ENCODE data around the gene KCNQ2.
A peak's percentile ranks its signal among the peaks of the same experiment; 100 is the strongest.

KCNQ2 gene

DNA sequence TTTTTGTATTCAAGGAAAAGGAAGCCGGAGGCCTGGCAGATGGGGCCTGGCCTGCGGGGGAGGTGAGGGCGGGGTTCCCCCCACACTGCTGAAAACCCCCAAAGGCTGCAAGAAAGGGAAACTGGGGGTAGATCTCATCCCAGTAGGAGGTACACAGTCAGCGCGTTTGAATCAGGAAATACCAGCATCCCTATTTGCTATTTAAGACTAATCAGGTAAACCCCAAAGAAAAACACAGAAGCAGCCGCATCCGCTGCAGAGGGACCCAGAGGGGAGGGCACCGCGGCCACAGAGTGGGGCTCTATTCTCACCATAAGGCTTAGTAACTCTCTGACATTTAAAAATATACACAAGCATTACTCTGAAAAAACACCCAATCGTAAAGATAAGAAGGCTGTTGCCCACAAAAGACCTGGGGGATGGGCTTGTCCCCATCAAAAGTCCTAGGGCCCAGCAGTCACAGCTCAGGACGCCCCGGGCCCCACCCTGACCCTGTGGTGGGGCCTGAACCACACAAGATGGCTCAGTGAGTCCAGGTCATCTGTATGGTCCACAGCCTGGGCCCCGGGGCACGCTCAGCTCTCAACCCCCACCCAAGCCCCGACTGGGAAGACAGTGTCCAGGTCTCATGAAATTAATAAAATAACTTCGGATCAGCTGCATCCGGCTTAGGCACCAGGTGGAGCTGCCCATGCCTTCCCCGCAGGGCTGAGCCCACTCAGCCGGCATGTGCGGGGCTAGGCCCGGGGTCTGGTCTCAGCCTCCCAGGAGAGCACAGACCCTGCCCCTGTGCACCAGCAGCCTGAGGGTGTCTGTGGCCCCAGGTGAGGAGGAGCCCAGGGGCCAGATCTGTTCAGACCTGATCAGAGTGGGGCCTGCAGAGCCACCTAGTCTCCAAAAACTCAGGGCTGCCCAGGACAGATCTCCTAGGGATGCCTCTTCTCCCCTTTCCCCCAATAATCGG lies 31.0 kb downstream of the KCNQ2 start:
- FAIRE-seq (peak; percentile 71), DNase-seq (ENCODE audit: extremely low spot score, insufficient read length, low read depth) (peak; percentile 28)

DNA sequence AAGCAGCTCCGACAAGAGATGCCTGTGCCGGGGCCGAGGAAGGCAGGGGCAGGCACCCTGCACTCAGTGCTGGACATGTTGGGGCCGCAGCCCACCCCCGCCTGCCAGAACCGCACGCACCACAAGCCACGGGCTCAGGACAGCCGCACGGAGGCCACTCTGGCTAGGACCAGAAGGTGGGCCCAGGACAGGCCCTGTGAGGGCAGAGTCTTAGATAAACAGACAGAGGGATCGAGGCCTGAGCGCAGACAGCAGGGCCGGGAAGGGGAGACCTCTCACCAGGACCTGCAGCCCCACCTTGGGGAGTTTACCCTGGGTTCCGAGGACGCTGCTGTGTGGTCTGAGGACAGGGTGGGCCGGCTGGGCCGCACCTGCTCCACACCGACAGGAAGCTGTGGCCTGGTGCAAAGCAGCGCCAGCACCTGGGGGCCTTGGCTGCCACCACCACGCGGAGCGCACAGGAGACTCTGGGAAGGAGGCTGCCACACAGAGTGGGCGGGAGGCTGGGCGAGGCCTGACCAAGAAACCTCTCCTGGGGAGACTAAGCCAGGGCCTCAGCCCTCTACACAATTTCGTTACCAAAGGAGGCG lies 32.0 kb downstream of the KCNQ2 start:
- DNase-seq (ENCODE audit: extremely low spot score, insufficient read length, low read depth) (no peak), FAIRE-seq (no peak)

DNA sequence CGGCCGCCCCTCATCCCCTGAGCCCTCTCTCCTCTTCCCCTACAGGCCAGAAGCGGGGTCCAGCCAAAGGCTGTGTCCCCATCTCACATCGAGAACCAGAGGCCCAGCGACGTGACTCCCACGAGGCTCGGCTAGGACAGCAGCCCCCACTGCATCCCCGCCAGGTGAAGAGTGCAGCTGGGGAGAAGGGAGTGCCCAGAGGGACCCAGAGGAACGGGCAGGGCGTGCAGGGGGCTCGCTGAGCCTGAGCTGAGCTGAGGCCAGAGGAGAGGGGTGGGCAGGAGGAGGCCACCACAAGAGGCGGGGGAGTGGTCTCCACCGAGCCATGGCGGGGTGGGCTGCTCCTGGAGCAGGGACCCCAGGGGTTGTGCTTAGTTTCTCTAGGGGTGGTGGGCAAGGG lies 32.6 kb downstream of the KCNQ2 start:
- FAIRE-seq (no peak), DNase-seq (ENCODE audit: extremely low spot score, insufficient read length, low read depth) (no peak)

DNA sequence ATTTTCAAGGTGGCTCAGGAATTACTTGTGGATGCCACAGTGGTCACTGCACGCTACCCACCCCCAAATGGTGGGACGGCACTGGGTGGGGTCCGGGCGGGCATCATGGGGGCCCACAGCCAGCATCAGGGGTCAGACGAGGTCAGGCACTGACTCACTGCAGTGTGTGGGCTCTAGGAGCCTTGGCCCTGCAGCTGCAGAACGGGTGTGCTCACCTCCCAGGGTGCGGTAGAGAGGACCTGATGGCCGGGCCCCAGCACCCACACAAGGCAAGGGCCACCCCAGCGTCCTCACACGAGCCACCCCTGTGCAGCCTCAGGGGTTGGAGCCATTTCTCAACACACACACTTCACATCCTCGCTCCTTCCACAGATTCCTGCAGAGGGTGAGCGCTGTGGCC lies 34.3 kb downstream of the KCNQ2 start:
- no peak for DNase-seq (ENCODE audit: extremely low spot score, insufficient read length, low read depth)
- FAIRE-seq, result no peak

DNA sequence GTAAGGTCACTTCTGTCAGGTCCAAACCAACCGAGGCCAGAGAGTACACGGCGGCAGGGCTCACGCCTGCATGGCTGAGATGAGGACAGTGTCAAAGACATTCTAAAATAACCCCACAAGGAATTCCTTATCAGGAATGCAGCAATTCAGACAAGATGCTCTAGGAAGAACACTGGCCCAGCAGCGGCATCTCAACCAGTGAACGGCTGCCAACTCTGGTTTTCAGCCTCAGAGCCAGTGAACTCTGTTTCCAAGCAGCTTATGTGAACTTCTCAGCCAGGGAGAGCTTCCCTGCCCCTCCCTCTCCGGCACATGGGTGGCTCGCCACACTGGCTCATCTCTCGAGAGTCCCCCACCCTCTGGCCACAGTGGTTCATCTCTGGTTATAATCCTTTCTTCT lies 36.9 kb downstream of the KCNQ2 start:
- no peak for DNase-seq (ENCODE audit: extremely low spot score, insufficient read length, low read depth)
- FAIRE-seq, result no peak

DNA sequence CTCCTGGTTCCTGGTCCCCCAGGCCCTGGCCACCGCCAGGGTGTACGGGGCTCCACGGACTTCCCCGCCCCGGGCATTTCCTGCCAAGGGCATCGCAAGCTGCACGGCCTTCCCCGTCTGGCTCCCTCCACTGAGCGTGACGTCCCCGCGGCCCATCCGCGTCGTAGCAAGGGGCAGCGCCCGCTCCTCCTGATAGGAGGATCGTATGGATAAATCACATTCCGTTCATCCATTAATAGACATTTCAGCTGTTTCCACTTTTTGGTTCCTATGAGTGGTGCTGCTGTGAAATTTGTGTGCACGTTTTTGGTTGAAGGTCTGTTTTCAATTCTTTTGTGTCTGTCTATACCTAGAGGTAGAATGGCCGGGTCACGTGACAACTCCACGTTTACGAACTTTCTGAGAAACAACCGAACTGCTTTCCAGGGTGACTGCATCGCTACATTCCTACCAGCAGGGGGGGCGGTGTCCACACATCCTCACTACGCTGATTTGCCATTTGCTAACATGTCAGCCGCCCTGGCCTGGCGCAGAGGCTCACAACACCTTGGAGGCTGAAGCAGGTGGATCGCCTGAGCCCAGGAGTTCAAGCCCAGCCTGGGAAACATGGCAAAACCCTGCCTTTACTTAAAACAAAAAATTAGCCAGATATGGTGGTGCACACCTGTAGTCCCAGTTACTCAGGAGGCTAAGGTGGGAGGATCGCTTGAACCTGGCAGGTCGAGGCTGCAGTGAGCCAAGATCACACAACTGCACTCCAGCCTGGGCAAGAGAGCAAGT lies 37.7 kb downstream of the KCNQ2 start:
- FAIRE-seq (peak; percentile 84), DNase-seq (ENCODE audit: extremely low spot score, insufficient read length, low read depth) (peak; percentile 69)

DNA sequence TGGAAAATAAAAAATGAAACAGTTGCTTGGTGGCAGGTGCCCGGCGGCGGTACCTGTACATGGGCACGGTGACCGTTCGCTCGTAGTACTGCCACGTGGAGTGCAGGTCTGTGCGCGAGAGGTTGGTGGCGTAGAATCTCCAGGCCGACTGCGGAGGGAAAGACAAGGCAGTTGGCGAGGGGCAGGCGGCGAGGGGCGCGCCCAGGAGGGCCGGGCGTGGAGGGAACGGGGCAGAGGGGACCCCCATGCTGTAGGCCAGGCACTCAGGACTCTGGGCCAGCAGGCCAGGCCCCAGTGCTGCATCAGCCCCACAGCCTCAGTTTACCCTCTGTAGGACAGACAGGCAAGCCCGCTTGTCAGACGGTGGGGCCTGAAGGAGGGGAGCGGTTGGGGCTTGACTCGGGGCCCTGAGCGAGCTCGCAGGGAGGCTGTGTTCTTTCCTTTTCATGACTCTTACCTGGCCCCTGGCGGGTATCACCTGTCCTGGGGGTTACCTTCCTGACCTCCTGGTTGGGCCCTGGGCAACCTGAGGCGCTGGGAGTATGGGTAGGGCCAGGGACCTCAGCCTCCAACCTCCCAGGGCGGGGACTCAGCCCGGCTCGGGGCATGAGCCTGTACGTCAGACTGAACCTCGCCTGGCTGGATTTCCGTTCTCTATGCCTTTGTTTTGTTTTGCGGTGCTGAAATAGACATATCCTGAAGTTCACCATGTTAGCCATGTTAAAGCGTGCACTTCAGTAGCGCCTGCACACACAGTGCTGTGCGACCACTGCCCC lies 38.5 kb downstream of the KCNQ2 start:
- DNase-seq (ENCODE audit: extremely low spot score, insufficient read length, low read depth), result no peak
- no peak for FAIRE-seq

DNA sequence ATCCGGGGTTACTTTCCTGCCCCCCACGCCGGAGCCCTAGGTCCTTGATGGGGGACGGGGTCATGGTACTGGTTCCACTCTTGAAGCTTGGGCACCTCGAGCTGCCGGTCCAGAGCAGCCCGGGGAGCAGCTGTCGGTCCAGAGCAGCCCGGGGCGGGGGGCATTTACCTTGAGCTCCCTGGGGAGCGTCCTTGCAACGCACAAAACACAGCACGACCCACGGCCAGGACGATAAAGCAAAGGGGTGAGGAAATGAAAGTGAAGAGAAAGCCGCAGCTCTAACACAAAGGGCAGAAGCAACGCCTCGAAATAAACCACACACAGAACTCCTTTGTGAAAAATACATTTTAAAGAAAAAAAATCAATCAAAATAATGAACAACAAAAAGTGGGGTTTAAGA lies 39.1 kb downstream of the KCNQ2 start:
- DNase-seq (ENCODE audit: extremely low spot score, insufficient read length, low read depth), result no peak
- FAIRE-seq, result no peak

DNA sequence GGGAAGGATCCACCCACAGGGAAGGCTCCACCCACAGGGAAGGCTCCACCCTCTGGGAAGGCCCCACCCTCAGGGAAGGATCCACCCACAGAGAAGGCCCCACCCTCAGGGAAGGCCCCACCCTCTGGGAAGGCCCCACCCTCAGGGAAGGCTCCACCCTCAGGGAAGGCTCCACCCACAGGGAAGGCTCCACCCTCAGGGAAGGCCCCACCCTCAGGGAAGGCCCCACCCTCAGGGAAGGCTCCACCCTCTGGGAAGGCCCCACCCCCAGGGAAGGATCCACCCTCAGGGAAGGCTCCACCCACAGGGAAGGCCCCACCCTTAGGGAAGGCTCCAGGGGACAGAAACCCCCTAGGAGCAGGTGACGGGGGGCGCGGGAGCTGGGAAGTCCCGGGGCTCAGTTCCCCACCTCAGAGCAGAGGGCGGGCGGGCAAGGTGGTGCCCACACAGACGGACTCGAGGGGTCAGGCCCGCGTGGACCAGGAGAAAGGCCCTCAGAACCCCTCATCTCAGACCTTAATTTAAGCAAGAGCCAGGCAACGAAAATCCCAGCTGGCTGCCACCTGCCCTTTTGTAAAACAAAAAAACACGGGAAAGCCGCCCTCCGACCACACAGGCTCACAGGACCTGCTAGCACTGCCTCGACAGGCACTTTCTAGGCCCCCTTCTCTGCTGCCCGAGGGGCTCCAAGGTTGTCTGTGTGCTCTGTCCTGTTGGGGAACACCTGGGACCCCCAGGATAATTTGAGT lies 39.7 kb downstream of the KCNQ2 start:
- no peak for FAIRE-seq
- DNase-seq (ENCODE audit: extremely low spot score, insufficient read length, low read depth), result no peak

DNA sequence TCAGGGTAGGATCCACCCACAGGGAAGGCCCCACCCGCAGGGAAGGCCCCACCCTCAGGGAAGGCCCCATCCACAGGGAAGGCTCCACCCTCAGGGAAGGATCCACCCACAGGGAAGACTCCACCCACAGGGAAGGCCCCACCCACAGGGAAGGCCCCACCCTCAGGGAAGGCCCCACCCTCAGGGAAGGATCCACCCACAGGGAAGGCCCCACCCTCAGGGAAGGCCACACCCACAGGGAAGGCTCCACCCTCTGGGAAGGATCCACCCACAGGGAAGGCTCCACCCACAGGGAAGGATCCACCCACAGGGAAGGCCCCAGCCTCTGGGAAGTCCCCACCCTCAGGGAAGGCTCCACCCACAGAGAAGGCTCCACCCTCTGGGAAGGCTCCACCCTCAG lies 40.5 kb downstream of the KCNQ2 start:
- DNase-seq (ENCODE audit: extremely low spot score, insufficient read length, low read depth) (no peak), FAIRE-seq (no peak)

DNA sequence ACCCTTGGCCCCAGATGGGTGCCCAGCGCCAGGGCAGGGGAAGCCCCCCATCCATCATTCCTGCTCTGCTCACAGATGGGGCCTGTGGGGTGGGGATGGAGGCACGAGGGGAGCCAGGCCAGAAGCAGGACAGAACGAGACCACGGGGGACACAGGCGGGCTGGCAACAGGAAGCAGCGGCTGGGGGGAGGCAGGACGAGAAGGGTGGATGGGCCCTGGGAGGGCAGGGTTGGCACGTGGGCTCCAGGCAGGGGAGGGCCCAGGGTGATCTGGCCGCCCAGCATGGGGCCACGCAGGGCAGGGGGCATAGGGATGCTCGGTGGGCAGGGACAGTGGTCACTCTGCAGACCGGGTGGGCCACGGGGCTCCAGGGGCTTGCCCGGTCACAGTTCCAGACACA lies 41.6 kb downstream of the KCNQ2 start:
- DNase-seq (ENCODE audit: extremely low spot score, insufficient read length, low read depth) (no peak), FAIRE-seq (no peak)

DNA sequence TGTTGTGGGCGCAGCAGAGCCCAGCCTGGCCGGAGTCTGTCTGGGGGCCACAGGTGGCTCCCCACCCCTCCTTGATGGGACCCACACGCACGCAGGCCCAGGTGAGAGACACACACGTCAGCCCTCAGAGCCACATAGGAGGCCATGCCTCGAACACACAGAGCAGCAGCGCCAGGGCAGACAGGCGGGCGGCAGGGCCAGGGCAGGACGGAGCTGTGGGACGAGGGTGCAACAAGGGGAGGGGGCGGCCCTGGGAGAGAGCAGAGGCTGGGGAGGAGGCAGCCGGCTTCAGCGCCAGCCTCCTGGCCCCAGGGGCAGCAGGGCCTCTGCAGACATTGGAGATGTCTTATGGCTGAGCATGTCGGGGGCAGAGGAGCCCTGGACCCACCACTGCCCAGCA lies 42.5 kb downstream of the KCNQ2 start:
- FAIRE-seq, result no peak
- no peak for DNase-seq (ENCODE audit: extremely low spot score, insufficient read length, low read depth)

DNA sequence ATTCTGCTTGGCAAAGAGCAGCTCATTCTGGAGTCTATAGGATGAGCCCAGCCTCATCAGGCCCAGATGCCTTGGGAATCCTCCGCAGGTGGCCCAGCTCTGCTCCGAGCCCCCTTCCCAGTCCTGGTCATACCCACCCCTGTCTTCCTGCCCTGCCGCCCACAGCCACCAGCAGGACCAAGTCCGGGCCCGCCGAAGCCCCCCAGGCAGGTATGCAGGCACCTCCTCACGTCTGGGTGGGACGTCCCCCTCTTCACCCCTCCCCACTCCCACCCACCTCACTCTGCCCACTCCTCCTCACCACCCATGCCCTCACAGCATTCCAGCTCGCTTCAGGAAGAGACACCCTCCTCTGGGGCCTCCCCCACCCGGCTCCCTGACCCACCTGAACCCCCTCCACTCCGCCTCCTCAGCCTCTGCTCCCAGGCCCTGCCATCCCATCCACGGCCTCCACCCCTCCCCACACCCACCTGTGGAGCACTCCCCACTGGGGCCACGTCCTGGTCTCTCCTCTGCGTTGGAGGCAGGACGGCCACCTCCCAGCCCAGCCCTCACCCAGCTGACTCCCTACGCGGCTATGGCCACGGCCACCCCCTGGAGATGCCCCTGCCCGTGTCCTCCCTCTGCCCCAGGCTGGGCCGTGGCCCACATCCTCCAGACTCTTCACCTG lies 43.4 kb downstream of the KCNQ2 start:
- DNase-seq (ENCODE audit: extremely low spot score, insufficient read length, low read depth) (no peak), FAIRE-seq (no peak)

DNA sequence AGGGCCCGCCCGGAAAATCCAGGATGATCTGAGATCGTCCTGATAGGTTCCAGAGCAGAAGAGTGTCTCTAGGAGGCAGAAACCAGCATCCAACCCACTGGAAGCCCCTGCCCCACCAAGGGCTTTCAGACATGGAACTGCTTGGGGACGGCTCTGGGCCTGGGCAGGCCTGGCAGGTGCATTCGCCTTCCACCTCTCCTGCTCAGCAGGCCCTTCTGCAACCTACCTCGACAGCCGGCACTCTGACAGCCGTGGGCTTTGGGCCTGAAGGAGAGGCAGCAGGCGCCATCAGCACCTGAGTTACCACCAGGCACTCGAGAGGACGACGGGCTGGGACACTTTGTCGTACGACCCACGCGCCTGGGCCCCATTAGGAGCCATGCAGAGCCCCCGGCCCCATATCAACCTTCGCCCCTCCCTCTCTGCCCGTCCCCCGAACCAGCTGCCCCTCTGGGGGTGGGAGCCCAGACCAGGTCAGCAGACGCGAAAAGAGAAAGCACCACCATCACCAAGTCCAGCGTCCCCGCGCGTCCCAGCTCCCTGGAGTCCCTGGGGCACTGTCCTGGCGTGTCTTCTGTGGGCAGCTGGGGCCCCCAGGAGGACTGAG lies 44.6 kb downstream of the KCNQ2 start:
- DNase-seq (ENCODE audit: extremely low spot score, insufficient read length, low read depth), result no peak

DNA sequence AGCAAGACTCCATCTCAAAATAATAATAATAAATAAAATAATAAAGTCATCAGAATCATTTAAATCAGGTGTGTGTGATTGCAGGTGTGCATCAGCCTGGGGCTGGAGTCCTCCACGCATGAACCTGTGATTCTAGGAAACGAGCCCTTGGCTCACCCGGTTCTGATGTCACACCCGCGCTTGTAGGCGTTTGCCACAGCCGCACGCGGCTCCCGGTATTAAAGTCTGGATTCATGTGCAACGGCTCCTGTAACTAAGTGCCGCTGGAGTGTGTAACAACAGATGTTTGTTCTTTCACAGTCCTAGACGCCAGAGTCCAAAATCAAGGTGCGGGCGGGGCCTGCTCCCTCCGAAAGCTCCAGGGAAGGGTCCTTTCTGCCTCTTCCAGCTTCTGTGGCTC lies 45.2 kb downstream of the KCNQ2 start:
- DNase-seq (ENCODE audit: extremely low spot score, insufficient read length, low read depth) (no peak), FAIRE-seq (no peak)

More for the DNA sequence above, 44.6 kb downstream of the KCNQ2 start:
- no peak for FAIRE-seq

DNA sequence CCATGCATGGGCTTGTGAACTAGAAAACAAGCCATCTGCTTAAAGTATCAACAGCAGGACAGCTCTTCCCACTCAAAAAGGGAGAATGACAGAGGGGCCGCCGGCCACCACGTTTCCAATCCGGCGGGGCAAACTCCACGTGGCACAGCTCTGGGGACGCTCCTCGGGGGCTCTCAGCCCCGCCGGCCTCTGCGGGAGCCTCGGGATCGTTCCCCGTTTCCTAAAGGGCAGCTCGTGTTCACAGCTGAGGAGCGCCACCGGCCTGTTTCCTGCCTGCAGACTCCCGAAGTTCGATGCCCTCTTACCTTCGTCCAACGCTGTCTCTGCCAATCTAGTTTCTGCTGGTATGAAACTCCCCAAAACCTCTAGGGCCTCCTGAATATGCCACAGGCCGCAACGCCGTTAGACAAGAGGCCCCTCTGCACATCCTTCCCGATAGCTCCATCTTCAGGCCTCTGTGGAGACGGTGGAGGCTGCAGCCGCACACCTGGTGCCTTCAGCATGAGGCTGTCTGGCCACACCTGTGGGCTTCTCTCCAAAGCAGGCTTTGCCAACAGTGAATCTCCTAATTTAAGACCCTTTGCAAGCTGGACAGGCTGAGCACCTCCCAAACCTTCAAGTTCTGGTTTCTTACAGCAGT lies 46.5 kb downstream of the KCNQ2 start:
- FAIRE-seq (no peak), DNase-seq (ENCODE audit: extremely low spot score, insufficient read length, low read depth) (no peak)

DNA sequence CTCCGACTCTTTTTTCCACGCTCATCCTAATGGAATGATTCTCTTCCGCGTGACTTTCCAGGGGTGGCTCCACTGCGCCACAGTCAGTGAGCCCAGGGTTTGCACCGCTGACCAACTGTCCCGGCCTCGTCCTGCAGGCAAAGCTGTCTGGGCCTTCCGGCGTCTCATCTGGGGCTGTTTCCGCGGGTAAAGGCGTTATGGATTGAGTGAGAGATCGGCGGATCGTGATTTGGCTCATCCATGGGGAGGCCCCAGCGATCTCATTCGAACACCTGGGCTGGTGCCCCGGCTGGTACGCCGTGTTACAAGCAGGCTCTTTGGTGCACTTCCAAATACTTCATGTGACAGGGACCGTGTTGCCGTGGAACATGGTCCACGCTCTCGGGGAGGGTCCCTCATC lies 47.8 kb downstream of the KCNQ2 start:
- no peak for FAIRE-seq

DNA sequence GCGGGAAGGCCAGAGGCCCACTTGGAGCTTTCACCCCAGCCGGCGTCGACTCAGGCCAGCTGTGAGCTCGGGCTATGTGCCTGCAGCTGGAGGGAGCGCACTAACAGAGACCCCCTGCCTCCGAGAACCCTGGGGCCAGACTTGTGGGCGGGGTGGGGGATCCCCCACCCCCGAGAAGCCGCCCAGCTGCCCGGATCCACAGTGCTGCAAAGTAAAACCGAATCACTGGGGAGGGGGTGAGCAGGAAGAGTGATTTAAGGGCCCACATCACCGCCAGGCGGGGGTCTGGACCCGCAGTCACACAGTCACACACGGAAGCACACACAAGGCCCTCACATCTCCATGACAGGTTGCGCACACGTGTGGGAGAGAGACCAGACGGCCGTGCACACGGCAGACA lies 48.7 kb downstream of the KCNQ2 start:
- DNase-seq (ENCODE audit: extremely low spot score, insufficient read length, low read depth) (no peak), FAIRE-seq (no peak)

More for the DNA sequence above, 47.8 kb downstream of the KCNQ2 start:
- DNase-seq (ENCODE audit: extremely low spot score, insufficient read length, low read depth), result no peak

Measured in GM18507 (cell line).